HepG2 (cell line): ENCODE measurements around the gene ZFP36L2. TPM values are rescaled to one million over a fixed set of nuclear protein-coding genes. Genes with fewer than 3 reads are reported as not detected.

Experiments used
- ATAC-seq: fragments of 200-7000 bp; cut with Tn5 transposase; 3 replicates; pipeline ENCODE4 v1.9.1; 2020; ENCODE audit warnings: mild to moderate bottlenecking, moderate library complexity
- BruUV-seq: library from RNA; stranded (reverse); fragments of 400-500 nt; replicated peaks from 2 replicates; lab custom pipeline; 2021; lab: Mats Ljungman, UMichigan
- CTCF ChIA-PET: fragments of 300-600 bp; formaldehyde crosslinking; extraction: SDS; loops from one replicate; lab custom pipeline; 2021; ENCODE audit warnings: low total read pairs, inconsistent platforms, low intra/inter-chr PET ratio; lab: Yijun Ruan, JAX
- POLR2A ChIA-PET: fragments of 350-600 bp; sonication (Branson Sonifier 250); formaldehyde crosslinking; loops from one replicate; lab custom pipeline; 2020; ENCODE audit warnings: antibody characterized with exemption, inconsistent platforms; lab: Yijun Ruan, JAX
- DNase-seq: peaks from one replicate; pipeline ENCODE4 v3.0.0-alpha.2; 2015; ENCODE audit warnings: low spot score
- FAIRE-seq: peaks from 3 replicates; lab custom pipeline; 2011; peaks lifted over from hg19 to GRCh38; lab: Jason Lieb, UNC
- H2AFZ ChIP-seq: one replicate; pipeline ENCODE4 v1.6.1; 2011; ENCODE audit warnings: low read length, inconsistent platforms
- H3K27ac ChIP-seq: fragments of 300-600 bp; 3 replicates; pipeline ENCODE4 v1.8.0; 2011; ENCODE audit warnings: mixed run types, mild to moderate bottlenecking, mixed read lengths, low read length, inconsistent platforms; ENCODE audit not compliant: insufficient read depth; ENCODE audit errors: extremely low read length
- H3K27me3 ChIP-seq, 2 experiments: fragments of 200-600 bp in 1 of 2; 2 replicates in 1 of 2; 3 replicates in 1 of 2; pipeline versions ENCODE4 v1.6.0 to v1.8.0; 2011; ENCODE audit warnings: low read length in 2 of 2, mild to moderate bottlenecking in 2 of 2, moderate library complexity in 2 of 2, inconsistent platforms in 1 of 2; ENCODE audit not compliant: insufficient read depth in 2 of 2, control insufficient read depth in 1 of 2
- H3K36me3 ChIP-seq, 2 experiments: fragments of 200-600 bp in 1 of 2; replicated peaks in 1 of 2; 2 replicates in 1 of 2; 3 replicates in 1 of 2; pipeline versions ENCODE4 v1.5.1 to v1.8.0; 2011; ENCODE audit warnings: low read length in 2 of 2, inconsistent platforms in 1 of 2; ENCODE audit not compliant: insufficient read depth in 2 of 2, control insufficient read depth in 1 of 2
- H3K4me1 ChIP-seq: 2 replicates; pipeline ENCODE4 v1.5.1; 2012; ENCODE audit warnings: low read length, inconsistent platforms; ENCODE audit not compliant: insufficient read depth
- H3K4me2 ChIP-seq: 2 replicates; pipeline ENCODE4 v1.6.0; 2011; ENCODE audit warnings: low read depth, low read length, inconsistent platforms
- H3K4me3 ChIP-seq, 3 experiments: fragments of 200-600 bp in 1 of 3; sonication (generic), shearing (Covaris generic) in 1 of 3; replicated peaks in 1 of 3; 2 replicates each; pipeline ENCODE4 v1.5.1; 2011 to 2016; ENCODE audit warnings: low read length in 3 of 3, inconsistent platforms in 2 of 3, low read depth in 2 of 3, mild to moderate bottlenecking in 2 of 3, control low read depth in 1 of 3, mixed read lengths in 1 of 3; ENCODE audit not compliant: insufficient read depth in 1 of 3
- H3K79me2 ChIP-seq: one replicate; pipeline ENCODE4 v1.6.1; 2011; ENCODE audit warnings: low read length, inconsistent platforms; ENCODE audit not compliant: insufficient read depth
- H3K9ac ChIP-seq: 2 replicates; pipeline ENCODE4 v1.6.0; 2011; ENCODE audit warnings: mild to moderate bottlenecking, low read depth, low read length, inconsistent platforms; ENCODE audit not compliant: insufficient read depth
- H3K9me3 ChIP-seq: 2 replicates; pipeline ENCODE4 v1.5.1; 2012; ENCODE audit warnings: mild to moderate bottlenecking, low read length
- H4K20me1 ChIP-seq: 2 replicates; pipeline ENCODE4 v1.6.0; 2011; ENCODE audit warnings: inconsistent platforms, mild to moderate bottlenecking, low read length, moderate library complexity; ENCODE audit not compliant: insufficient read depth
- ETV6 ChIP-seq: sonication (generic); formaldehyde crosslinking; conservative IDR thresholded peaks from 2 replicates; pipeline ENCODE4 v1.4.0; 2020; ENCODE audit warnings: missing genetic modification reagents
- KDM4B ChIP-seq: sonication (generic); formaldehyde crosslinking; IDR thresholded peaks from 2 replicates; pipeline ENCODE4 v1.4.0; 2020; ENCODE audit warnings: missing genetic modification reagents
- PPARG ChIP-seq: conservative IDR thresholded peaks from 2 replicates; pipeline ENCODE4 v1.6.1; 2016; ENCODE audit warnings: missing biosample characterization, missing genetic modification reagents
- ZBTB3 ChIP-seq: sonication (generic); formaldehyde crosslinking; IDR thresholded peaks from 2 replicates; pipeline ENCODE4 v1.4.0; 2020; ENCODE audit warnings: low read depth, mild to moderate bottlenecking, moderate library complexity, missing genetic modification reagents, borderline replicate concordance
- ZSCAN5A ChIP-seq: sonication (generic); formaldehyde crosslinking; IDR thresholded peaks from 2 replicates; pipeline ENCODE4 v1.8.0; 2022; ENCODE audit warnings: mild to moderate bottlenecking, missing genetic modification reagents, borderline replicate concordance
- WGBS: methylation state at CpG from one replicate; pipeline ENCODE4 v1.1.6; 2017; ENCODE audit warnings: low lambda C conversion rate; 5-methylcytosine and 5-hydroxymethylcytosine counted together
- in situ Hi-C: cut with HindIII; loops from 2 replicates; pipeline ENCODE4 v1.10.0; 2017; ENCODE audit warnings: low pct_unique_long_range_greater_than_20kb; ENCODE audit not compliant: extremely low pct_ligation_motif_present
- intact Hi-C: fragments of 100-400 bp; cut with micrococcal nuclease; formaldehyde crosslinking; loops from one replicate; pipeline ENCODE4 v1.10.0; 2022; ENCODE audit not compliant: unreplicated experiment
- polyA plus RNA-seq, 8 experiments: library from polyadenylated mRNA; depleted of rRNA in 3 of 8; stranded (reverse) in 7 of 8; unstranded in 1 of 8; fragments of >200 nt; fragmentation: Illumina TruSeq in 4 of 8; extraction: Trizol in 4 of 8; gene quantifications; 2 replicates each; pipeline versions ENCODE4 v1.2.1 to v1.2.3, GENCODE V29; 2011 to 2016; ENCODE audit warnings: low read depth in 4 of 8, missing spikeins in 1 of 8, mixed read lengths in 1 of 8; ENCODE audit not compliant: insufficient read depth in 1 of 8
- total RNA-seq, 5 experiments: library from RNA; depleted of rRNA; stranded (reverse); fragments of >200 nt; fragmentation: Illumina TruSeq; extraction: Trizol; gene quantifications; 2 replicates each; pipeline ENCODE4 v1.2.3, GENCODE V29; 2016; ENCODE audit warnings: low read depth in 1 of 5
- TF ChIP-seq, protein P1 (sequence below): sonication (generic); formaldehyde crosslinking; IDR thresholded peaks from 2 replicates; pipeline ENCODE4 v1.8.0; 2022; ENCODE audit warnings: mild to moderate bottlenecking, missing genetic modification reagents
- TF ChIP-seq, protein P2 (sequence below): sonication (generic); formaldehyde crosslinking; IDR thresholded peaks from 2 replicates; pipeline ENCODE4 v1.4.0; 2020; ENCODE audit warnings: missing genetic modification reagents
- TF ChIP-seq, protein P3 (sequence below): sonication (generic); formaldehyde crosslinking; IDR thresholded peaks from 2 replicates; pipeline ENCODE4 v1.4.0; 2020; ENCODE audit warnings: missing genetic modification reagents

Gene ZFP36L2
- total and polyA plus RNA-seq, 2 of the 13 experiments (the other 11 are each of a cell fraction or from before 2014, with no cell fraction given): 11.2 to 21.8 TPM

DNA sequence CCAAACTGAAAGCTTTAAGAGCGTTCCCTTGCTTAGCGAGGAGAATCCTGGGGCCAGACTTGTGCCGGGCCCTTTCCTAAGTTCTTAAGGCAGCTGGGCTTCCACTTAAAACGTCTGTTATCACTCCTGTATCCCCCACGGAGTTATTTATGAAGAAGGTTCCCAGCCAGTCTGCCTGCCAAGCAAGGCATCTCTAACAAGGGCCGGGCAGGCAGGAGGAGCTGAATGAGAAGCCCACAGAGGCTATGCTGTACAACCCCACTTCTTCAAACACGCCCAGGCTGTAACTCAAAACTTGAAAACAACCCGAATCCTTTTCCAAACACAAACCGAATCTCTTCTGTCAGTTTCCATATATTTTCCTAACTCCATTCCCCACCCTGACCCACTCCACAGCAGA, 39.0 kb upstream of the ZFP36L2 start (continued):
- TF ChIP-seq, protein P1, sequence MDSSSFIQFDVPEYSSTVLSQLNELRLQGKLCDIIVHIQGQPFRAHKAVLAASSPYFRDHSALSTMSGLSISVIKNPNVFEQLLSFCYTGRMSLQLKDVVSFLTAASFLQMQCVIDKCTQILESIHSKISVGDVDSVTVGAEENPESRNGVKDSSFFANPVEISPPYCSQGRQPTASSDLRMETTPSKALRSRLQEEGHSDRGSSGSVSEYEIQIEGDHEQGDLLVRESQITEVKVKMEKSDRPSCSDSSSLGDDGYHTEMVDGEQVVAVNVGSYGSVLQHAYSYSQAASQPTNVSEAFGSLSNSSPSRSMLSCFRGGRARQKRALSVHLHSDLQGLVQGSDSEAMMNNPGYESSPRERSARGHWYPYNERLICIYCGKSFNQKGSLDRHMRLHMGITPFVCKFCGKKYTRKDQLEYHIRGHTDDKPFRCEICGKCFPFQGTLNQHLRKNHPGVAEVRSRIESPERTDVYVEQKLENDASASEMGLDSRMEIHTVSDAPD: no peak
- TF ChIP-seq ZSCAN5A (CRISPR knock-in tag): no peak
- no peak for TF ChIP-seq ETV6

DNA sequence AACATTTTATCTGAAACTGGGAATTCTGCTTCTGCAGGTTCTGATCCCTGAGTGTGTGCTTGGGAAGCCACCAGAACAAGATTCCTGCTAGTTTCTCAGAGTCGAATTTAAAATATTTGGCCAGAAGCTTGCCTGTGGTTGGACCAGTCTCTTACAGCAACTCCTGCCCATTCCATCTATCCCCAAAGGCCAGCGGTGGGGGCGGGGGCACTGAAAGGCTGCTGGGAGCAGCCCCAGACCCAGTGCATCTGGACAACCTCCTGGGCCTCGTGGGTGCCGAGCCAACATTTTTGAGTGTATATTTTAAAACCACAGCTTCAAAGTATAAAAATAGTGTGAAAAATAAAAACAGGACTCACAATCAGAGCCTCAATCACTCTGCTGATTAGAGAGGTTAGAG, 38.6 kb upstream of the ZFP36L2 start:
- ChIA-PET POLR2A (no interaction called here), CTCF (no interaction called here)
- Histone ChIP-seq H3K27ac (no peak overlapping the region), H3K4me2 (no peak overlapping the region), H3K36me3 (no peaks in the 10 kb centered on the region; a peak in 1 of 5 replicates), H3K79me2 (no peaks in the 10 kb centered on the region), H3K9ac (no peak overlapping the region), H3K9me3 (no peaks in the 10 kb centered on the region), H3K4me1 (peaks cover 27% of the 10 kb centered on the region), H3K27me3 (no peaks in the 10 kb centered on the region), H2AFZ (no peak overlapping the region), H4K20me1 (no peaks in the 10 kb centered on the region), H3K4me3 (no peak overlapping the region)
- in situ Hi-C loops: no loop called here
- ATAC-seq (no peak), FAIRE-seq (no peak), DNase-seq (no peak)
- BruUV-seq: no TSS peak
- TF ChIP-seq, protein P2, sequence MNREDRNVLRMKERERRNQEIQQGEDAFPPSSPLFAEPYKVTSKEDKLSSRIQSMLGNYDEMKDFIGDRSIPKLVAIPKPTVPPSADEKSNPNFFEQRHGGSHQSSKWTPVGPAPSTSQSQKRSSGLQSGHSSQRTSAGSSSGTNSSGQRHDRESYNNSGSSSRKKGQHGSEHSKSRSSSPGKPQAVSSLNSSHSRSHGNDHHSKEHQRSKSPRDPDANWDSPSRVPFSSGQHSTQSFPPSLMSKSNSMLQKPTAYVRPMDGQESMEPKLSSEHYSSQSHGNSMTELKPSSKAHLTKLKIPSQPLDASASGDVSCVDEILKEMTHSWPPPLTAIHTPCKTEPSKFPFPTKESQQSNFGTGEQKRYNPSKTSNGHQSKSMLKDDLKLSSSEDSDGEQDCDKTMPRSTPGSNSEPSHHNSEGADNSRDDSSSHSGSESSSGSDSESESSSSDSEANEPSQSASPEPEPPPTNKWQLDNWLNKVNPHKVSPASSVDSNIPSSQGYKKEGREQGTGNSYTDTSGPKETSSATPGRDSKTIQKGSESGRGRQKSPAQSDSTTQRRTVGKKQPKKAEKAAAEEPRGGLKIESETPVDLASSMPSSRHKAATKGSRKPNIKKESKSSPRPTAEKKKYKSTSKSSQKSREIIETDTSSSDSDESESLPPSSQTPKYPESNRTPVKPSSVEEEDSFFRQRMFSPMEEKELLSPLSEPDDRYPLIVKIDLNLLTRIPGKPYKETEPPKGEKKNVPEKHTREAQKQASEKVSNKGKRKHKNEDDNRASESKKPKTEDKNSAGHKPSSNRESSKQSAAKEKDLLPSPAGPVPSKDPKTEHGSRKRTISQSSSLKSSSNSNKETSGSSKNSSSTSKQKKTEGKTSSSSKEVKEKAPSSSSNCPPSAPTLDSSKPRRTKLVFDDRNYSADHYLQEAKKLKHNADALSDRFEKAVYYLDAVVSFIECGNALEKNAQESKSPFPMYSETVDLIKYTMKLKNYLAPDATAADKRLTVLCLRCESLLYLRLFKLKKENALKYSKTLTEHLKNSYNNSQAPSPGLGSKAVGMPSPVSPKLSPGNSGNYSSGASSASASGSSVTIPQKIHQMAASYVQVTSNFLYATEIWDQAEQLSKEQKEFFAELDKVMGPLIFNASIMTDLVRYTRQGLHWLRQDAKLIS: no peak
- TF ChIP-seq KDM4B (CRISPR knock-in tag) (no peak), ZBTB3 (CRISPR knock-in tag) (no peak), PPARG (CRISPR knock-in tag) (no peak)
- TF ChIP-seq, protein P3, sequence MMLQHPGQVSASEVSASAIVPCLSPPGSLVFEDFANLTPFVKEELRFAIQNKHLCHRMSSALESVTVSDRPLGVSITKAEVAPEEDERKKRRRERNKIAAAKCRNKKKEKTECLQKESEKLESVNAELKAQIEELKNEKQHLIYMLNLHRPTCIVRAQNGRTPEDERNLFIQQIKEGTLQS: no peak
- intact Hi-C loops: no loop called here
- 93% methylated on average over 5 of the region's 5 CpGs for WGBS
